ENCODE measurements around the gene KIF1A.
"Not testable (repeated sequence)": the region's sequence is repeated elsewhere in the genome, so short reads cannot be mapped to it uniquely, and the experiment has no call there.

The KIF1A gene

GRCh38 chr2:240698852-240699561 lies 121.0 kb downstream of the KIF1A start:
- not testable (repeated sequence) for DNase-seq

- not testable (repeated sequence) for DNase-seq
These were observed 123.5 kb downstream of the KIF1A start for GRCh38 chr2:240696469-240696868.

- not testable (repeated sequence) for DNase-seq
These were observed 124.4 kb downstream of the KIF1A start for GRCh38 chr2:240695593-240695992.

GRCh38 chr2:240694304-240694703 lies 125.7 kb downstream of the KIF1A start:
- not testable (repeated sequence) for DNase-seq

GRCh38 chr2:240692583-240693561 lies 127.1 kb downstream of the KIF1A start:
- not testable (repeated sequence) for DNase-seq

- DNase-seq, result not testable (repeated sequence)
These were observed 128.2 kb downstream of the KIF1A start, which contains the start of gene AQP12A for GRCh38 chr2:240691631-240692420. Gene AQP12A (plus strand): TSS chr2:240691866. CDS start chr2:240691914, 48 bp downstream.

- not testable (repeated sequence) for DNase-seq
These were observed 129.0 kb downstream of the KIF1A start for GRCh38 chr2:240691075-240691427.

GRCh38 chr2:240690421-240691074 lies 129.5 kb downstream of the KIF1A start:
- not testable (repeated sequence) for DNase-seq

GRCh38 chr2:240689975-240690374 lies 130.0 kb downstream of the KIF1A start:
- DNase-seq, result no peak

GRCh38 chr2:240688553-240688919 lies 131.5 kb downstream of the KIF1A start:
- no peak for DNase-seq

- no peak for DNase-seq
These were observed 132.1 kb downstream of the KIF1A start for GRCh38 chr2:240687741-240688552.

- no peak for DNase-seq
These were observed 132.8 kb downstream of the KIF1A start for GRCh38 chr2:240687045-240687740.

GRCh38 chr2:240686460-240686859 lies 133.6 kb downstream of the KIF1A start:
- DNase-seq, result no peak

GRCh38 chr2:240685771-240686371 lies 134.1 kb downstream of the KIF1A start:
- DNase-seq, result peak; percentile 99

- DNase-seq, result not testable (repeated sequence)
These were observed 135.9 kb downstream of the KIF1A start for GRCh38 chr2:240683980-240684728.

- not testable (repeated sequence) for DNase-seq
These were observed 136.6 kb downstream of the KIF1A start for GRCh38 chr2:240683329-240683979.

- DNase-seq, result not testable (repeated sequence)
These were observed 137.4 kb downstream of the KIF1A start, which contains the start of gene AQP12B for GRCh38 chr2:240682431-240683224. Gene AQP12B (minus strand): TSS chr2:240682885. CDS start chr2:240682837, 48 bp downstream.

- DNase-seq, result not testable (repeated sequence)
These were observed 139.8 kb downstream of the KIF1A start for GRCh38 chr2:240680185-240680584.

All from DMS79 (cell line).